ENCODE data around the gene ABCC5.

ABCC5 gene

DNA sequence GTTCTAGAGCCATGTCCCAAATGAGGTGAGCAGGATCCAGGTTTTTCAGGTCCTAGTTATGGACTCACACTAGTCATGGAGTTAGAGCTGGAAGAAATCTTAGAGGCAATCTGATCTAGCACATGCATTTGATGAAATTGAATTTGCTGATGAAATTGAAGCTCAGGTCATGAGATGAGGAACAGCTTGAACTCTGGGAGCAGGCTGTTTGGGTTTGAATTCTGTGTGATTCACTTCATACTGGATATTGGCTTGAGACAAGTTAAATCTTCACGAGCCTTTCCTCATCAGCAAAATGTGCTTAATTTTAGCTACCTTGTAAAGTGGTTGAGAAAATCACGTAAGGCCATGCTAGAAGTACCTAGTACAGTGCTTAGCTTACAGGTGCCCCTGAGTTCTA, 99.5 kb downstream of the ABCC5 start:
- DNase-seq = no peak

DNA sequence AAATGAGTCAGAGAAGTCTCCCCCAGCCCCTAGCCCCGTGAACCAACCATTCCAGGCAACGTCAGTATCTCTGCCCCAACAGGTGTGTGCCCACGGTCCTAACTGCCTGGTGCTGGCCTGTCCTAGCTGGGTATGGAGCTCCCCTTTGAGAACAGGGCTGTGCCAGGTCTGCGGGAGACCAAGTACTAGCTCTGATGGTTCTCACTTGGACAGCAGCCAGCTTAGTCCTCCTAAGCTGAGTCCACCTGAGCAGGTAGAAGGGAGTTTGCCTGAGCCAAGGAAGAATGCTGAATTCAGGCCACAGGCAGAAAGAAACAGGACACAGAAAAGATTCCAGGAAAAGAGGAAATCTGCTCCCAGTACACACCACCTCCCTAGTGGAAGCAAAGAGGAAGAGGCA, 99.9 kb downstream of the ABCC5 start:
- no peak for DNase-seq

DNA sequence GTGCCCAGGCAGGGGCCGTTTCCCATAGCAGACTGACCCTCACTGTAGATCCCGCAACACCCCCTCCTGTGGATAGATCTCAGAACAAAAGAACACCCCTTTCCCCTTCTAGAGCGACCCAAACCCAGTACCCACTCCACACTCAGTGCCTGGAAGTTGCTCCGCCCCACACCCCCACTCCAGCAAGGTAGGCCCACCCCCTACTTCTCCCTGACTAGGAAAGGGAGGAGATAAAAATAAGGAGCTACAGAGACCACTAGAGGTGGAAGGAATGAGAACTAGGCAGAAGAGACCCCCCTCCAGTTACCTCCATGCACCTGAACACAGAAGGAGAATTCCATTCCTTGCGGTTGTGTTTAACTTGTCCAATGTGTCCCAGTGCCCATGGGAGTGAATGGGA, 102.8 kb downstream of the ABCC5 start:
- DNase-seq = no peak

DNA sequence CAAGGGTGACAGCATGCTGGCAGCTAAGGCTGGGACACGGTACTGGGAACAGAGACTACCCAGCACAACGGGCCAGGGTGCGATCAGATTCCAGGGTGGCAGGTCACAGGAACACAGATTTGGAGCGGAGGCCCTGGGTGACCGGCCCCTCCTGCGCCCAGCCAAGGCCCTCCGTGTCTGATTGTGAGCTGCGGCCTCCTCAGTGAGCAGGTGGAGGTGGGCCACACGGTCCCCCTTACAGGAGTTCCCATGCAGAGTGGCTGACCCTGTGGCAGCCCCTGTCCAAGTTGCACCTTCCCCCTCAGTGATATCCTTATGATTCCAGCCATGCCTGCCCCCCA, 104.1 kb downstream of the ABCC5 start:
- no peak for DNase-seq

DNA sequence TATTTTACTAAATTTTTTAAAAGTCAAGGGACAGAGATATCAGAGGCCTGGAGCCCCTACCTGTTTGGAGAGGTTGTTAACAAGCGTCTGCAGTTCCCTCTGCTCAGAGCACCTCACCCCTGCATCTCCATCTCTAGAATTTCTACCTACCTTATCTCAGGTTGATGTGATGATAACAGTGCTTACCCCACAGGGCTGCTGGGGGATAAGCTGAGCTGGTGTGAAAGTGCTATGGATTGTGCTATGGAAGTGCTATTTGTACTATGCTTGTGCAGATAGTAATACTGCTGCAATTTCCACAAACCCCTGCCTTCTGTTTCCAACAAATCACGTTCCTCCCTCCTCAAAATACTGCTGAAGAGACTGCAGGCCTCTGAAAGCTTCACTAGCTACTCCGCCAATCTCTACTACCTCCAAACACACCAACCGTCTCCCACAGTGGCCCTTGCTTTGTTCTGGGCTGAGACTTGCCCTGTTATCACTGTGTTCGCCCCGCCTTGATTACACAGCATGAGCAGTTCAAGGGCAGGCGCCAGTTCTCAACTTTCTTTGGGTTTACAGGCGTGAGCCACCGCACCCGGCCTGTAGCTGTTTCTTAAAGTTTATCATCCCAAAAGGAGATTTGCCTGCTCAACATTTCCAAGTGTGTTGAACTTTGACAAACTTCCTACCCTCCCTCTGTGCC, 104.6 kb downstream of the ABCC5 start:
- DNase-seq = peak; percentile 60

DNA sequence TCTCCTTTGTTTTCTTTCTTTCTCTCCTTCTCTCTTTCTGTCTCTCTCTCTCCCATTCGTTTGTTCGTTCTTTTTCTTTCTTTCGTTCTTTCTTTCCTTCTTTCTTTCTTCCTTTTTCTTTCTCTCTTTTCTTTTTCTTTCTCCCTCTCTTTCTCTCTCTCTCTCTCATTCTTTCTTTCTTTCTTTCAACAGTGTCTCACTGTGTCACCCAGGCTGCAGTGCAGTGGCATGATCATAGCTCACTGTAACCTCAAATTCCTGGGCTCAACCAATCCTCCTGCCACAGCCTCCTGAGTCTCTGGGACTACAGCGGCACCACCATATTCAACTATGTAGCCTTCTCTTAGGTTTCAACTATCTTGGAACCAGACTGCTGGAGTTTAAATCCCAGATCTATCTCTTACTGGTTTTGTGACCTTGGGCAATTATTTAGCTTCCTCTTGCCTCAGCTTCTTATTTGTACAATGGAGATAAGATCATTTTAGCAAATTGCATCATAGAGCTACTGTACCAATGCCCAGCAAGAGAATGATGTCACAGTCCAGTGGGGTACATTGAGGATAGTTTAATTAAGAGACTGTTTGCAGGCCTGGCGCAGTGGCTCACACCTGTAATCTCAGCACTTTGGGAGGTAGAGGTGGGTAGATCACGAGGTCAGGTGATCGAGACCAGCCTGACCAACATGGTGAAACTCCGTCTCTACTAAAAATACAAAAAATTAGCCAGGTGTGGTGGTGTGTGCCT, 105.7 kb downstream of the ABCC5 start:
- no peak for DNase-seq

DNA sequence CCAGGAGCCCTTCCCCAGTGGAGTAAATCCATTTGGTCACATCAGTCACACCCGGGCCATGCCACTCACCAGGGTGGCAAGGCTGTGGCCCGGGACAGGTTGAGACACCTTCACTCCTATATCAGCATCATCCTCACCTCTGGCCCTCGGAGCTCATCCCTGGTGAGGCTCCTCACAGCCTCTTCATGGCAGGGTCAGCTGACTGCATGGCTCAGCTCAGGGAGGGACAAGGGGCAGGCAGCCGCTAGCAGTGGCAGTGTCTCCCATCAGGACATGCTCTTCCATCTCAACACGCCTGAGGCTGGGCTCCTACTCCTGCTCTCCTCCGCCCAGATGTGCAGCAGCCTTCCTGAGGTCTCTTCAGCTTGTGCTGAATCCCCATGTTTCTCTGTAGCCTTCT, 106.6 kb downstream of the ABCC5 start:
- DNase-seq = no peak

DNA sequence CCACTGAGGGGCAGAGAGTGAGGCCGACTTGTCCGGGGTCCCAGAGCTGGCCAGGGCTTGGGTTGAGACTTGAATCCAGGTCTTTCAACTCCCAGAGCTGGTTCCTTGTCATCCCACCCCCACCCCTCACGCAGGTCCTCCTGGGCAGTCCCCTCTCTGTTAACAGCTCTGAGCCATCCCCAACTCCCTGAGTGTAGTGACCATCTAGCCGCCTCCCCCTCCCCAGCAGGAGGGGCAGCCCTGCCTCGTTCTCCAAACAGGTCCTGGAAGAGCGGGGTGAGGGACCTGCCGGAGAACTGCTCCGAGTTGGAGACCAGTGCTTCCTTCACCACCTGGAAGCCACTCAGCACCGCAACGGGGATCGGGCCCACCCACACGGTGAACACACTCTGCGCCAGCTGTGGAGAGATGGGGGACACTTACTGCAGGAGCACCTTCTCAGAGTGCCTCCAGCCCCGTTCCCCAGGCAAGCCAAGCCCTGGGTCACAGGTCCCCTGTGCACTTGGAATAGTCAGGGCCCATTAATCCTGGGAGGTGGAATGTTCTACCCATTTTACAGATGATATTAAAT, 108.6 kb downstream of the ABCC5 start:
- DNase-seq = no peak

DNA sequence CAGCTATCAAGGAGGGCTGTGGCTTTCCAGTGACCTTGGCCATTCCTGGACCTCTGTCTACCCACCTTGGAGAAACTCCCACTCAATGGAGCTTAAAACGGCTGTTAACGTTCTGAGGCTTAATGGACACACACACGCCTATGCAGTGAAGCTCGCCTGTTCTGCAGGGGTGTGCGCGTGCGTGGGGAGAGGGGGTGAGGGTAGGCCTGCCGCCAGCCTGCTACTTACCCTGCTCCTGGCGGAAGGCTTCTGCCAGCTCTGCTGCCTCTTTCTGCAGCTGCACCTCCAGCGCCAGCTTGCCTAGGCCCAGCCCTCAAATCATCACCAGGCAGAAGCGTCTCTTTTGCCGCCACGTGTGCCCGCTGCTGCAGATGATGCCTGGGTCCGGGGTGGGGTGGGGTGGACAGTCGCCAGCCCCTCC, 109.8 kb downstream of the ABCC5 start:
- no peak for DNase-seq

DNA sequence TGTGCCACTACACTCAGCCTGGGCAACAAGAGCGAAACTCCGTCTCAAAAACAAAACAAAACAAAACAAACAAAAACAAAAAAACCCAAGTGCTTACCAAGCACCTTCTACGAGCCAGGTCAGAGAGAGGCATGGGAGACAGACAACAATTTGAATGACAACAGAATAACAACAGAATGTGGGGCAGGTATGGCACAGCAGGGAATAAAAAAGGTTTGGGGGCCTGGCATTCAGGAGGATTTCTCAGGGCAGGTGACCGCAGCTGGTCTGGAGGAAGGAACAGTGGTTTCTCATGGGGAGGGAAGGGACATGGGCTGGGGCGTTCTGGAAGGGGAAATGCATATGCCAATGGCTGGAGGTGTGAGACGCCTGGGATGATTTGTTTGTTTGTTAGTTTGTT, 110.5 kb downstream of the ABCC5 start:
- DNase-seq = no peak

DNA sequence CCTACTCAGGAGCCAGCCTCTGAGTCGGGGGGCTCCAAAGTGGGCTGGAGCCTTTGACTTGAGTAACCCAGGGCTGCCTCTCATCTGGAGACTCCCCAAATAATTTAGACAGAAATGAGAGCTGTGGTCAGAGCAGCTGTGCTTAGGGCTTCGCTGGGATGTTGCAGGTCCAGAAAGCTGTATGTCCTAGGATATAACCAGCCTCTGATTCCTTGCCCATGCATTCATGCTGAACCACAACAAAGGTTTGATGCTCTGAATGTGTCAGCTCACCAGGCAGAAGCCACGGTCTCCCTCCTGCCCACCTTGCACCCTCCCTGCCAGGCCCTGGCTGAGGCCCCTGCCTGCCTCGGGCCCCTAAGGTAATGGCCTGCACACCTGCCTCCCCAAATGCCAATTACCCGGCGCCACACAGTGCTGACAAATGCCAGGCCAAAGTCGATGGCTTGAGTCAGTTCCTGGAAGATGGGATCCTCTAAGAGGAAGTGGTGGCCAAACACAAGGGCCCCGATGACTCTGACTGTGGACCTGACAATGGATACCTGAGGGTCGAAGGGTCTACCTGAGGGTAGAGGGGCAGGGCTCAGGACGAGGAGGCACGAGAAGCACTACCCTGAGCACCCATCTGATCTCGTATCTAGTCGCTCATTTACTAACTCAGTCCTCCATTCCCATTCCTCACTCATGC, 111.3 kb downstream of the ABCC5 start:
- no peak for DNase-seq

DNA sequence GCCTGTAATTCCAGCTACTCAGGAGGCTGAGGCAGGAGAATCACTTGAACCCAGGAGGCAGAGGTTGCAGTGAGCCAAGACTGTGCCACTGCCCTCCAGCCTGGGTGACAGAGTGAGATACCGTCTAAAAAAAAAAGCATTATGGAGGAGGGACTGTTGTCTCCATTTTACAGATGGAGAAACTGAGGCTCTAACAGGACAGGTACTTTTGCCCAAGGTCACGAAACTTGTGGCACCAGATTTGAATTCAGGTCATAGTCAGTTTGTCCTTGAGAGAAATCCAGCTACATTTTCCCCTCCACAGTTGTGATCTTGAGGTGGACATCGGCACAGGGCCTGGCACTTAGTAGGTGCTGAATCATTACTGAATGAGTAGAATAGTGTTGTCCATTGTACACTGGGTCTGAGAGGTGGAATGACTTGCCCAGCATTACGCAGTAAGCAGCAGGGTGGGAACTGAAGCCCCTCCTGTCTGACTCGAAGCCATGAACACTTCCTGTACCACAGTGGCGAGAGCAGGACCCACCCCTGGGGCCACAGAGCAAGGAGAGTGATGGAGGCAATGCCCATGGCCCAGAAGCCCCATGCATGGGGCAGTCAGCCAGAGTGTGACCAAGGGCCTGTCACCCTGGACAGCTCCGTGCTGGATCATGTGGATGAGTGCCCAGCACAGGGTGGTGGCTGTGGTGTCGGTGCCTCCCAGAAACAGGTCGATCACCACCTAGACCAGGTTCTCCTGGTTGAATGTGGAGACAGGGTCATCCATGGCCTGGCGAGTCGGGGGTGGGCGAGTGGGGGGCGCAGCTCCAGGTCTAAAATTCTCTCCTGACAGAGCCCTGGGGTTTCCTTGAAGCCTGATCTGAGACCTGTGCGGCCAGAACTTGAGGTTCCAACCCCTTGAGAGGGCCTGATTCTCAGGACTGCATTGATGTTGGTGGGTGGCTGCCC, 112.6 kb downstream of the ABCC5 start:
- no peak for DNase-seq

DNA sequence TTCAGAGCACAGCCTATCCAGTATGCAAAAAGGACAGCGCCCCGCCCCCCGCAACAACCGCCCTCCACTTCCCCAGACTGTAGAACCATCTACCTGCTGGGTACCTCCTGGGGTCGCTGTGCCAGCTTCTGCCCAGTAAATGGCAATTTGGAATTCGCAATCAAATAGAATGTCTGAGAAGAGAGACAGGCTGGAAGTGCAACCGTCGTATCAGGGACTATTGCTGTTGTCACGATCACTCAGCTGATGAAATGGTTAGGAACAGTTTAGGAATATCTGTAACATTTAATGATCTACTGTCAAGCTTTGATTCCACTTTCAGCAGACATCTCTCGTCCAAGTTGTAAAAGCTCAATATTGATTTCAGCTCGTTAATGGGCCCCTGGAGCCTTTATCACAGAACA, 119.7 kb downstream of the ABCC5 start:
- DNase-seq = no peak

DNA sequence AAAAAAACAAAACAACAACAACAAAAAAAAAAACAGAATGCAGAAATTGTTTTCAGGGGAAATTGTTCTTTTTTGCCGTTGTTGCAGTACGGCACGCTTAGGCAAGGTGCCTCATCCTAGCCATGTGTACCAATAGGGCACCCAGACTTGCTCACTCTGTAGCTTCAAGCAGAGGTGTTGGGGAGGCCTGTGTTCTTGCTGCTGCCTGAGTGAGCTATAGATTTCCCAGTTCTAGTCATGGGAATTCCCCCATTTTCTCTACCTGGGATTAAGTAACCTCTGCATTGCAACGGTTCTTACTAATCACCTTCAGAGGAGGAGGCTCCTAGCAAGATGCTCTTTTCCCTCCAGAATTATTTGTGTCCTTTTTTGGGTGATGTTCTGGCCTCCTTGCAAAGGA, 120.1 kb downstream of the ABCC5 start:
- no peak for DNase-seq

DNA sequence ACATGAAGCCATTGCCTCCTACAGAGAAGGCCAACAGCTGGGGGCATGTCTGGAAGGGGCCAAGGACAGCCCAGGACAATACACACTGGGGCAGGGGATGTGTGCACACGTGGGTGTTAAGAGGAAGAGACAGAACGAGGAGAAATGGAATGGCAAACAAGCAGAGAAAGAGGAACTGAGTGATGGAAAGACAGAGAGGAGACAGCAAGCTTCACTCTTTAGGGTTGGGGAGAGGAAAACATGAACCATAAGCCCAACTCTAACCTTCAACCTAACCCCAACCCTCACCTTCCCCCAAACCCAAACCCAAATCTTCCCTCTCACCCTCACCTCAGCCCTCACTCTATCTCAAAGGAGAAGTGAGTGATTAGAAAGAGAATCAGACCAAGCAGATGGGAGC, 121.1 kb downstream of the ABCC5 start:
- DNase-seq = no peak

DNA sequence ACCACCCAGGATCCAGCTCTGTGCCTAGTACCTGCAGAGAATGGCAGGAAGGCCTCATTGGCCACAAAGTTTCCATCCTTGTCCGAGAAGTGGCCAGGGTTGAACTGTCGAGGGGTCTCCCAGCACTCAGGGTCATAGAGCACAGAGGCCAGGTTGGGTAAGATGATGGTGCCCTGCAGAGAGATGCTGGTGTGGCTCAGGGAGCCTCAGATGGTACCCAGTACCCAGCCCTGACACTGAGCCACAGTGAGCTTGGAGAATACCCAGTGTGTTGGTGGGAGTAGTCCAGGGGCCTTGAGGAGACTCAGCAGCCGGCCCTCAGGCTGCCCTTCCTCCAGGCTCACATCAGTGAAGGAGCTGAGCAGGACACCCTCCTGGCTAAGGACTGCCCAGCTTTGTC, 121.5 kb downstream of the ABCC5 start:
- no peak for DNase-seq

DNA sequence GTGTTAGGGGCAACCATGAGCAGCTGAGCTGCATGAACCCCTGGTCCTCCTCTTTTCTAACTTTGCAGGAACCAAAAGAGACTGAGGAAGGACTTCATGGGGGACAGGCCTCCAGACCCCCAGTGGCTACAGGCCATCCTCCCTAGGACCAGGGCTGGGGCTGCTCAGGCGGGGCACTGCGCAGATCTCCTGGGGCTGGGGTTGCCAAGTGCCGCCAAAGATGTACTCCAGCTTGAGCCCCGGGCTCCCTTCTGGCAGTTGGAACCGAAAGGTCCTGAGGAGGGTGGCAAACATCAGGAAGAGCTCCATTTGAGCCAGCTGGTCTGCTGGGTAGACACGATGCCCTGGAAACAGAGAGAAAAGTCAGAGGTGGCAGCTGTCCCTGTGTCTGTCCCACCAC, 121.9 kb downstream of the ABCC5 start:
- no peak for DNase-seq

DNA sequence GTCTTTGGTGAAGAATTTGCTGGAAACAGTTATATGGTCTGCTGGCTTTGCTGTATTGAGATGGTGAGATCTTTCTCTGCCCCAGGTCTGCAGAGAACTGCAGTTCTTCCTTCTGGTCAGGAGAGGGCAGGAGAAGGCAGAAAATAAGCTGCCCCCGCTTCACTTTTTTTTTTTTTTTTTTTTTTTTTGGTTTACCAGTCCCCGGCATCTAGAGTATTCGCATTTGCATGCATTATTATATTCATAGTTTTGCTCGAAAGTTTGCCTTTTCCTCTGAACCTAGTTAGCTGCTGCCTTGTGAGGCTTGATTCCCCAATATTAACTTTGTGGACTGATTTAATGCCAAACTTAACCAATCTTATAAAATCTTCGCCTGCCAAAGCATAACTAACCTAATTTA, 122.4 kb downstream of the ABCC5 start:
- DNase-seq = peak; percentile 65

DNA sequence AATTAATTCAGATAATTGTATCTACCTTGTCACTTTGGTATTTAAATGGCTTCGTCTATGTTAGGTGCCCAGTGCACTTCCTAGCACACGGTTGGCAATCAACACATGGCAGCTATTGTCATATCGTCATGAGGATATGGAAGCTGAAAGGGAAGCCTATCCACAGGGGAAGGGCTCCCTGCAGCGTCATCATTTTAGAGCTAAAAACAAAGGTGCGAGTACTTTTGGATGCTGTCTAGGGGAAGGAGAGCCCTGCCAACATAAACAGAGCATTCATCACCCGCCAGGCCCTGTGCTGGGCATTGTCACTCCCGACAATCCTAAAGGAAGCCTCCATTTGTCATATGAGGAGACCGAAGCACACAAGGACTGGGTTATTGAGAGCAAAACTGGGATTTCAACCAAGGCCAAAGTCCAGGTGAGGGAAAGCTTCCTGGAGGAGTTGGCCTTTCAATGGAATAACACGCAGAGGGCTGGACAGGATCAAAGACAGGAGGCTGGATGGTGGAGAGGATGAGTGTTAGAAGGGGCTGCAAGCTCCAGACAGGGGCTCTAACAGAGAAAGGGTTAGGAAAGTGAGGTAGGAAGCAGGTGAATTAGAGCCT, 125.0 kb downstream of the ABCC5 start:
- no peak for DNase-seq

DNA sequence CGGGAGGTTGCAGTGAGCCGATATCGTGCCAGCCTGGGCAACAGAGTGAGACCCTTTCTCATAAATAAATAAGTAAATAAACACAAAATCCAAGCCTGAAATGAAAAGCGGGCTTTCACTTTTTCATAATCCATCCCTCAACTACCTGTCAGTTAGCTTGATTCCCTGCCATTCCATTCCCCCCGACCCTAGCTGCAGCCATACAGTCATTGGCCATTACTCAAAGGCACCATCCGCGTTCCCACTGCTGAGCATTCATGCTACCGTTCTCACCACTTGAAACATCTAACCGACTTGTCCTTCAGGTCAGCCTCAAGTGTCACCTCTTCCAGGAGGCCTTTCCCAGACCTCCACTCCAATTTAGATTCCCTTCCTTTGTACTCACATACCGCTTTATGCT, 131.9 kb downstream of the ABCC5 start:
- no peak for DNase-seq

DNA sequence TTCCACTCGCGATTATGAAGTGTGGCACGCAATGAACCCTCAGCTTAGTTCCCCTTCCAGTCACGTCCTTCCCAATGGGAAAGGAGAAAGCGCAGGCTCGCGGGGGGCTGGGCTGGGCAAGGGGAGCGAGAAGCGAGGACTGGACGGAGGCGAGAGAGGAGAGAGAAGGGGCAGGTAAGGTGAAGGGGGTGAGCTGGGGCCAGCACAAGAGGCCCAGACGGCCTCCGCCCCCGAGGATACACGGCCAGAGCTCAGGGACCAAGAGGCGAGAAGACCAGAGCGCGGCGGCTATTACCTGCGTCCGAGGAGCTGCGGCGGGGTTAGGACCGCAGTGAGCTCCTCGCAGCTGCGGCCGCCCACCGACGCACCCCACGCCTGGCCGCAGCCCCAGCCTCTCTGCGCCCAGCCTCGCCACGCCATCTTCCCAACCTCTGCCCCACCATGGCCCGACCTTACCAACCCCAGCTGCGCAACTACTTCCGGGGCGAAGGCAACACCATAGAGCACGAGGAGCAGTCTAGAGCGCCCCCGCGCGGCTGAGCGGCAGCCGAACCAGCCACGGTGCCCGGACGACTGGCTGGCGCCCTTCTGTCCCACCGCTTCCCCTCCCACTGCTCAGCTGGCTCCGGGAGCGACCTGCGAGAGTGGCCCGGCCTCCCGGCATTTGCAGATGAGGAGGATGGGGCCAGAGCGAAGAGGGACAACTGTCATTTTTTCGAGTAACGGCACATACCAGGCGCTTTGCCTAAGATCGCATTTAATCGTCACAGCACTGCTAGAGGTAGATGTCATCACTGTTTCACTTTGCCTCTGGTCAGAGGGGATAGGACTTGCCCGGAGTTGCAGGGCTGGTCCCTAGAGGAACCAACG, 133.0 kb downstream of the ABCC5 start, which contains the start of gene PARL:
TSS of gene PARL (minus strand) at position 454 of the 870 bp plus-strand sequence. CDS start at position 420, 34 bp downstream.
- peak; percentile 95 for DNase-seq
